T1000 (cell line): ENCODE measurements around the gene EXOSC7.

Source experiments
- DNase-seq: peaks from one replicate; lab custom pipeline; 2025; ENCODE audit warnings: mixed read lengths; lab: John Stamatoyannopoulos, UW

The EXOSC7 gene

DNA sequence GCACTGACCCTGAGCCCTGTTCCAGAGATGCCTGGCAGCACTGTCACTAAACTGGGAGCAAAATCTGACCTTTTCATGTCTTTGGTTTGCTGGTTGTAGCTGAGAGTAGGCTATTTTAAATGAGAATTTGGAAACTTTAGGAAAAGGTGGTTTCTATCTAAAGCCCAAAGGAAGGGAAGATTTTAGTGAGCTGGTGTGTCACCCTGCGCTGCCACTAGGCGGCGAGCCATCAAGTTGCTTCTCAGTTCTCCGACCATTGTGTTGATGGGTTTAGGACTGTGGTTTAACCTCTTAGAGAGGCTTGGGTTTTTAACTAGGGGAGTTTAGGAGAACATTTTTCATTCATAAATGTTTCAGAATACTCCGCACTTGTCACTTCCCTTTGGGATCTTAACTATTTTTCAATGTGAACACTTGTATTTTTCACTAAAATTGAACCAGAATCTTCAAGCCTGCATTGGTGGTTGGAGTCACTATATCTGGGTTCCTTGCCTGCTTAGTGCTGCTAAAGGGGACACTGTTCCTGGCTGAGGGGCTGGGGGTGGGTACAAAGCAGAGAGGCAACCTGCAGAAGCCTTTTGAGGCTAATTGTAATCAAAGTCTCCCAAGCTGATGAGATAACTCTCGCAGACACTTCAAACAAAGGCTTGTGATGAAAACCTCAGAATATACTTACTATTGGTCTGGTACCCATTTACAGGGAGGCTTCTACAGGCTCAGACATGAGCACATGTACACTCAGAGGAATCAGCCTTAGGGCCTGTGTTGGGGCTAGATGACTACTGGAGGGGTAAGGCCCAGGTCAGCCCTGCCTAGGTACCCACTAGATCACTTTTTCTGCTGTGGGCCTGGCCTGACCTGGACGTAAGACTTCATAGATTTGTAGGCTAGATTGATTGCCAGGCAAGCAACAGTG is 16.8 kb downstream of the EXOSC7 start:
- no peak for DNase-seq

DNA sequence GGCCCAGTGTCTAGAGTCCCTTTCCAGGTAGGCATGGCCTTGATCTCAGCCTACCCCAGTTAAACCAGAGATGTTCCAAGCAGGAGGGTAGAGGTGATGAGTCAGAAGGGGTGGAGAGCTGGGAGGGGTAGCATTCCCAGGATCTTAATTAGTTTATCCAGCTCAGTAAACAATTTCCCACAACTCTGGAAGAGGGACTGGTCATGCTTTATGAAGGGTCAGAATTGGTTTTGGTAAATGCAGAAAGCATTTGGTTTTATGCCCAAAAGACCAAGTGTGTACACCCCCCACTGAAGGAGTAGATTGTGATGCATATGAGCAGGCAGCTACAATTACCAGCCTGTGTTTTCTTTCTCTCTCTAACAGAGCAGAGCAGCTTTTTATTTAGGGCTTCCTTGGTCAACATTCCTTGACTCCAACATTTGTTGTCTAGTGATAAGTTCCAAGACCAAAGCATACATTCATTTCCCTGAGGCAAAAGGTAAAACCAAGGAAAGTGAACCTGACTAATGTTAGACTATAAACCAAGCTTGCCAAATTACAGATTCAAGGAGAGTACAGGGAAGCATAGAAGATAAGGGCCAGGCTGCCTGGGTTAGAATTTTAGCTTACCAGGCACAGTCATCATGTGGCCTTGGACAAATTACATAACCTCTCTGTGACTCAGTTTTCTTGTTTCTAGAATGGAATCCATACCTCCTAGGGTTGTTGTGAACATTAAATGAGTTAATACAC is 17.6 kb downstream of the EXOSC7 start:
- DNase-seq, result peak; percentile 41

DNA sequence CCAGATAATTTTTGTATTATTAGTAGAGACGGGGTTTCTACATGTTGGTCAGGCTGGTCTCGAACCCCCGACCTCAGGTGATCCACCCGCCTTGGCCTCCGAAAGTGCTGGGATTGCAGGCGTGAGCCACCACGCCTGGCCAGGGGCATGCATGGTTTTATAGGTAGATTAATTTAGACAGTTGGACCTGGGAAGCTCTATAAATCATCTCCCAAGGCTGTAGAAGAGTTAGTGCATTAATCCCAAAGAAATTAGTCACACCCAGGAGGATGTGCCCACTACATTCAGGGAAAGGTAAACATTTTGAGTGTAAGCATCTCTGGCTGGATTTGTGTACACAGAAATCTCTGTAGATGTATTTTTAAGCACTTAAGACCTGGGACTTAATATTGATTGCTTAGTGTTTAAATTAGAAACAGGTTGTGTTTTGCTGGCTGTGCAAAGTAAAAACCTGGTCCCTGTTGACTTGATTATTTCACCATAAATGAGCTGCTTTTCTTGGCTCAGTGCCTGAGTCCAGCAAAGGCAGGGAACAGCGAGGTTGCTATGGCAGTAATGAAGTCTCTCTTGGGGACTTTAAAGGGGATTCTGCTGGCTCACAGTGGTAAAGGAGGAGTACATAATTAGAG is 19.2 kb downstream of the EXOSC7 start:
- peak; percentile 50 for DNase-seq

DNA sequence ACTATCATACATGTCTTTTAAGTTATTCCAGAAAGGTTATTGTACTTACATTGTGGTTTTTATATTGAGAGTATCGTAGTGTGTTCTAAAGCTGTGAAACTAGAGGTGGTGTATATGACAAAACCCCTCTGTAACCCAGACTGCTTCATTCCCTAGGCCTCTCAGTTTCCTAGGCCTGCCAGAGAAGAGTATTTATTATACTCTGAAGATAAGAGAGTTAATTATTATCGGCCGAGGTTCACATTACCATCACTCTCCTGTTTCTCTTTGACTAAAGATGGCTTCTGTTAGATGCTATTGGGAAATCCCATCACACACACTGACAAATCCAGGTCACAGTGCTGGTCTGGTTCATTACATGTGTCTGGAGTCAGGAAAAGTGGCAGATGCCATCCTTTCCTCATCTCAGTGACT is 20.5 kb downstream of the EXOSC7 start:
- DNase-seq, result no peak

DNA sequence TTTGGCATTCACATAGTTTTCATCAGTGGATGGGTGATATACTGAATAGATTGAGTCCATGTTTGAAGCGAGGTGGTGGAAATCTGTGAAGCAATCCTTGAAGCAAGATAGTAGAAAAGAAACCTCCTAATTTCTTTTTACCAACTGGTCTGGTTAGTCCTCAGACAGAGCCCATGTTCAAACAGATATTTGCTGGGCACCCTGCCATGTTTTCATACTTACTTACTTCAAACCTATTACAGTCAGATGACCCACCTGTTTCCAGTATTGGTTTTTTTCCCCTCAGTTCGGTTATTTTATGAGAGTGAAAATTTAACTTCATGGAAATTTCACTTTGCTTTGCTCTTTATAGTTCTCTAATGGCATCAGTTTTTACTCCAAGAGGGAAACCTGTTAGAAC is 23.7 kb downstream of the EXOSC7 start:
- no peak for DNase-seq

DNA sequence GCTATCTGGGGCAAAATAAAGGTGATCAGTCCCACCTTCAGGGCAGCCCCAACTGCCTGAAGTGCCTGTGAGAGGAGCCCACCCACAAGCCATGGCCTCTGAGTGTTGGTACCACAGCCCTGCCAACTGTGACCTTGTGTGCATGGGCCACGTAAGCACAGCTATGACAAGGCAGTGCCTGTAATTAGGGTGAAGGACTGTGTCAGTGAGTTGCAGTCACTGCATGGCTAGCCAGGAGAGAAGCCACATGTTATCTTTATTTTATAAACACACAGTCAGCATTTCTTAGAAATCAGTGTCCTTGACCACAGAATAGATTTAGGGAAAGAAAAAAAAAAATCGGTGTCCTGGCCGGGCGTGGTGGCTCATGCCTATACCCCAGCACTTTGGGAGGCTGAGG is 24.8 kb downstream of the EXOSC7 start:
- DNase-seq, result no peak

DNA sequence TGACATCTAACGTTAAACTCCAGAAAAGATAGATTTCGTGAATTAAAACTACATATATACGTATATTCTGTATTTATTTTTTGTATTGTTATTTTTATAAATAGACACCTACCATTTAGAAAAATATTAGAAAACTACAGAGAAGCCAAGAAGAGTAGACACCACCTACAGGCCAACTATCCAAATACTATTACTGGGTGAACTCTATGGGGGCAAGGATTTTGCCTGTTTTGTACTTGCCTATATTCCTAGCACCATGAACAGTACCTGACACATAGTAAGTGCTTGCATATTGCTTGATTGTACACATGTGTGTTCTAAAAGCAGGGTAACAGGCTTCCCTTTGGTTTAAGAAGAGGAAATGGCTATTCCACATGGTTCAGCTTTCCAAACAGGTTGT is 25.7 kb downstream of the EXOSC7 start:
- DNase-seq, result no peak

DNA sequence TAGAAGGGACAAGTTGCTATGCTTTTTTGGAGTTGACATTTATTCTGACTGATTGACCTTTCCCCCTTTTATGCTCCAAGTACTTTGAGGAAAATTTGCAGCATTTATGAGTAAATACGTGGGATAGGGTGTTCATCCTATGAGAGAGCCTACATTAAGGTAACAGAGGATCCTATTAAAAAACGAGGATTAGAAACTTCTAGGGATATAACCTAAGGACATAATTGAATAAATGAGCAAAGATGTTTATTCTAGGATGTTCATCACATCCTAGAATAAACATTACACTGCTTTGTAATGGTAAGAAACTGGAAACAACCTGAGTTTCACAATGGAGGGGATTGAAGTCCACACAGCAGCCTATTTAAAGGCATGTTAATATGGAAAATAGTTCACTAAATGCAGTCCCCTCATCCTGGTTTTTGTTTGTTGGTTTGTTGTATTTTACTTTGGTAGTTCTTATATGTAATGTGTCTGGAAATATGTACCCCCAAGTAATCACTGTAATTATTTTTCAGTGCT is 26.2 kb downstream of the EXOSC7 start:
- no peak for DNase-seq

DNA sequence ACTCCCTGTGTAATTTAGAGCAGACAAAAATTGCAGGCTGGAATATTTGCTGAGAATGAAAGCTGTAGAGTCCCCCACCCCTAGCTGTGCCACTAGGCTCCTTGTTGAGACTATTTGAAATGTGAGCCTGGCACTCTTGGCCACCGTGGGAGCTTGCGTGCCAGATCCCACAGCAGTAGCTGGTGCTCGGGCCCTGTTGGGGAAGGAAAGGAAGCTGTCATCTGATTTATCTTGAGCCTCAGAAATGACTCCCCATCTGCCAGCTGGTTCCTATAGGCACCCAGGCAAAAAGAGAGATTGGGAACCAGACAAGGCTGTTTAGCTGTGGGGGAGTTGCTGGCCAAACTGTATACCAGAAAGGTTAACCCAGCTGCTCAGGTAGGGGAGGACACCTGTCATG is 26.7 kb downstream of the EXOSC7 start:
- DNase-seq, result no peak

DNA sequence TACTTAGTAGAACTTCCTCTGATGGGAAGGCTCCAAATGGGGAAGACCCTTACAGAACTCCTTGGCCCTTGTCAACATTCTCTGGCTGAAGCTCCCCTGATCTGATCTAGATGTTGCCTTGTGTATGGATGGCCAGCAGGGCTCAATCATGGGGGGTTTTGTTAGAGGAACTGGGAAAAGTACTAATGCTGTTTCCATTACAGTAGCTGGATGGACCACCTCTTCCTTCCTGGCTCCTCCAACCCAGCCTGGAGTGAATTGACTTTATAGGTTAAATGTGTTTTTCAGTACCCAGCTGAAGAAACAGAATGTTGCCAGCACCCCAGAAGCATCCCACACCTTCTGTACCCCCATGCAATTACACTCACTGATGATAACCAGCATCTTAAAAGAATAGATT is 27.4 kb downstream of the EXOSC7 start:
- no peak for DNase-seq

DNA sequence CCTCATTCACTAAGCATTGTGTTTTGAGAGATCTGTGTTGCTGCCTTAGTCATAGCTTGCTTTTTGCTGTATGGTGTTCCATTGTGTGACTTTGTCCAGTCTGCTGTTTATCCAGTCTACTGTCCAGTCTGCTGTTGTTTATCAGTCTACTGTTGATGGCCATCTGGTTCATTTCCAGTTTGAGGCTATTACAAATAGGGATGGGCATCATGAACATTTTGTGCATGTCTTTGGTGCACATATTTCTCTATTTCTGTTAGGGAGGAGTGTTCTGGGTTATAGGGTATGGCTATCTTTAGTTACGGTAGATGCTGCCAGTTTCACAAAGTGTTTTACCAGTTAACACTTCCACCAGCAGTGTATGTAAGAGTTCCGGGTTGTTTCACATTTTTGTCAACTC is 27.8 kb downstream of the EXOSC7 start:
- DNase-seq, result no peak

DNA sequence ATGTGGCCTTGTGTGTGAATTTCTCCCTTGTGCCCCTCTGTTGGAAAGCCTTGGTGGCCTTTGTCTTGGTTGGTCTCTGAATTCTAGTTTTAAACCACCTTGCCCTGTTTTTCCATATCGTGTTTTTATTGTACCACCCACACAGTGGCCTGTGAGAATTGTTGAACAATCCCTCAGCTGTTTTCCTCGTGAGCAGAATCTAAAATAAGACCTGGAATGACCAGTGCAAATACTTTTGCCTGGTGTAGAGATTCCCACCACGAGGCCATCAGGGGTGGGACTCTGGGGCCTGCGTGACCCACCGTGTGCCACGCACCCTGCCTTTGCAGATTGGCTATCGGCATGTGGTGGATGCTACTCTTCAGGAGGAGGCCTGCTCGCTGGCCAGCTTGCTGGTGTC is 31.0 kb downstream of the EXOSC7 start:
- DNase-seq, result no peak

DNA sequence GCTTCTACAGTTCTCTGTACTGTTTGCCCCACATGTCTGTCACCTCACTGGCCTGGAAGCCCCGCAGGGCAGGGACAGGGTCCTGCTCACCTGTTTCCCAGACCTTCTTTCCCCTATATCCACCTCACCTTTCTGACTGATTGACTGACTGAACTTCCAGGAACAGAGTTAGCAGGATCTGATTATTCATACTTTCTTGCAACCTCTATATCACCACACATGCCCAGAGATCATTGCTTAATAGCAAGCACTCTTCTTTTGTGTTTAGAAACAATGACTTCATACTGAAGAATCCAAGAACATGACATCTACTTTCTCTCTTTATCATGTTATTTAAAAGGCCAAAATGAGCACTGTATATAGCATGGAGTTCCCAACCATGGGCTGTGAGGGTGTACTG is 32.1 kb downstream of the EXOSC7 start:
- no peak for DNase-seq

DNA sequence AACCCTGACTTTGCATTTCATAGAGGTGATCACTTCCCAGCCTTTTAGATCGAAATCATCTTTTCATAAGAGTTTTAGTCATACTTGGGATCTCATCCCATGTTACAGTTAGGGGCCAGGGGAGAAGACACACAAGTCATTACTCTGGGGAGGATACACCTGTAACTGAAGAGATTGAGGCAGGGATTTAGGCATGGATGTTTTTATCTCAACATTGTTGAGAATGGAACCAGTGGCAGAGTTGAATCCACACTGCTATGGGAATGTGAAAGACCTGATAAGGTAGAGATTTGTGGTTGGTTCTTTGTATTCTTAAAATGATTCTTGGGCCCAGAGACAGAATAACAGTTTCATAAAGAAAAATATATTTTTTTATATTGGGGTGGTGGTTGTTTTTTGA is 33.8 kb downstream of the EXOSC7 start:
- no peak for DNase-seq

DNA sequence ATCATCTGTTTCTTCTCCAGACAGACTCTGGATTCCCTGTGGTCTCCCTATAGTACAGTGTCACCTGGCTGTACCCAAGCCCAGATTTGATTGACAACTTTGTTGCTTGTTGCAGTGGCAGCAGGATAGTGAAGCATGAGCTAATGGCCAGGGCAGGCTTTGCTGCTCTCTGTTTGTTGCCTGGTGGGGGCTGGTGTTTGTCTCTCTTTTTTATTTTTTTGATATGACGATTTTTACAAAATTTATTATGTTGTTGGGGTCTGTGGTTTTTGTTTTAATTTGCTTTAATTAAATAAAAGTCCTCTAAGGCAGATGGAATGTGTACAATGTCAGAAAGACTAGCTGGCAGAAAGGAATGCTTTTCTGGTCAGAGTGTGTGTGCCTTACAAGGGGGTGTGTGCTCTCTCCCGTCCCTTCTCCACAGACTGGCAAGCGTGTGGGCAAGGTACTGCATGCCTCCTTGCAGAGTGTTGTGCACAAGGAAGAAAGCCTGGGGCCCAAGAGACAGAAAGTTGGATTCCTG is 34.8 kb downstream of the EXOSC7 start:
- peak; percentile 68 for DNase-seq

DNA sequence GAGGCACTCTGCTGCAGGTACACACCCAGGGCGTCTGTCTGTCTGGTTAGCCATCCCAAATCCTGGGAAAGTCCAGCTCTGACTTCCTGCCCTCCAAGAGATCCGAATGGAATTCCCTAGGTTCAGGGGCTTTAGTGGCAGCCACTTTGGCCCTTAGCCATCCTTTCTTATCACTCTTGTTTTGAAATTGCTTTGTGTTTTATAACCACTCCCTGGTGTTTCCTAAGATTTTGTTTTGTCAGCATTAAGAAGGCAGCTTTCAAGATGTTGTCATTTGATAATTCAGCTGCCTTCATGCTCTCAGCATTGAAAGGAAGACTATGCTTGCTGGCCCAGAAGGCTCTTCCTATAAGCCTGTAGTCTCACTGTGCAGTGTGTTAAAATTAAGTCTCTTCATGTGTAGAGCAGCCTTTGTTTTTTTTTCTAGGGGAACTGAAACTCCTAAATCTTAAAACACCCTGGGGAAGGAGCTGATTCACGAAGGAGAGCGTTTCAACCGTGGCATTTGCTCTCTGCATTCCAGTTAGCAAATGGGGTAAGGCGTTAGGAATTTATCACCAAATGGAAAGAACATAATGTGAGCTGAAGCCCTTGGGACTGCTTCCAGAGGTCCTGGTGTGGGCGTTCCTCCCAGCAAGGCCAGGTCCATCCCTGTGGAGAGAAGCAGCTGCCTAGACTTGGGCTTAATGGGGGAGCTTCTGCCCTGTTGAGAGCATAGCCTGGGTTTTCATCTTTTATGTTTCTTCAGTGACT is 35.9 kb downstream of the EXOSC7 start:
- DNase-seq, result peak; percentile 75

DNA sequence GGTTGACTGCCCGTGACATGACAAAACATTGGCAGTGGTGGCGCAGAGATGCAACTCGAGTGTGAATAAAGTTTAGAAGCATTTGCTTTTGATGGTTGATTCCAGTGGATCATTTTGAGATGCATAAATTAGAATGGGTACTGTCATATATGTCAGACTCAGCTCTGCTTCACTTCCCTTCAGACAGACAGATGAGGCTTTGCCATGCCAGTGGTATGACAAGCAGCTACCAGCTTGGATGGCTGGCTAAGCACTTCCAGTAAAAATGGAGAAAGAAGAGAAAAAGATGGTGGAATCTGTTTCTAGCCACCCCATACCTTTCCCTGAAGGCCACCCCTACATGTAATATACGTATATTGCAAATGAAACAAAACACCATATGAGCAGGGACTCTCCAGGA is 36.5 kb downstream of the EXOSC7 start:
- no peak for DNase-seq

DNA sequence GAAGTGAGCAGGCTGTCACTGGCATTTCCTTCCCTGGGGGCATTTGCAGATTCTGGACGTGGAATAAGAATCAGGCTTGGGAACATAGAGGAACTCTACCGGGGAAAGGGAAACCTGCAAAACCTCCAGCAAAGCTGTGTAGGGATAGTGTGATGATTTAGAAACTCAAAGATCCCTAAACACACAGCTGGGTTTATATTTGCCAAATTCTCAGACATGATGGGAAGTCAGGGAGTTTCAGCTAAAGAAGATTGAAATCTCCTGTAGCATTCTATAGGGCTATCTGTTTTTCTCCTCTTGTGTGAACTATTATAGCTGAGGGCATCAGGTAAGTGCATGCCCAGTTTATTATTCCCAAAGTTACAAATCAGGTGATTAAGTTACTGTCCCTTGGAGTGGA is 40.9 kb downstream of the EXOSC7 start:
- DNase-seq, result no peak

DNA sequence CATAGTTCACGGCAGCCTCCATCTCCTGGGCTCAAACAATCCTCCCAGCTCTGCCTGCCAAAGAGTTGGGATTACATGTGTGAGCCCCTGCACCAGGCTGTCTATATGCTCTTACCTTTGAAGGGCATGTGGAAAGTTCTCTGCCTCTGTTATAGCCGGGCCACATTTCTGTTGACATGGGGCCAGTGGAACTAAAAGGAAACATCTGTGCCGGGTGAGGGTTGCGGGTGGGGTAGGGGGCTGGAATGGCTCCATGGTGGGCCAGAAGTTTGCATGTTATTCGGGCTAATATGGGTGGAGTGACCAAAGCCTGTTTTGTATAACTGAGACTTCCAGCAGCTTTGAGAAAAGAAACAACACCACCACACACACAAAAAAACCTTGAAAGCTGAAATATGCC is 41.8 kb downstream of the EXOSC7 start:
- no peak for DNase-seq

DNA sequence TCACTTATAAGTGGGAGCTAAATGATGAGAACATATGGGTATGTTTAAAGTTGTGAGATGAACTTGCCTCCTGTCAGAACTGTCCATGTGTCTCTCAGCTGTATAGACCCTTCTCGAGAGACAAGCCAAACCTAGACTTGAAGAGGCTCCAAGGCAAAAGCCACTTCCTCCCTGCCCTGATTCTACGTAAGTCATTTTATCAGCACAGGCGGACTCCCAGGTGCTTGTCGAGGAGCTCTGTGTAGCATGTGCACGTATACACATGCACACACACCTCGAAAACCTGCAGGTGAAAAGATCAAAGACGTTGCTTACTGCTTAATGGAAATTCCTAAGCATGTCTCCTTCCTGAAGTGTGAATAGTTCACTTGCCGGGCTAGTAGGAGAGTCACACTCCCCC is 44.5 kb downstream of the EXOSC7 start:
- no peak for DNase-seq

DNA sequence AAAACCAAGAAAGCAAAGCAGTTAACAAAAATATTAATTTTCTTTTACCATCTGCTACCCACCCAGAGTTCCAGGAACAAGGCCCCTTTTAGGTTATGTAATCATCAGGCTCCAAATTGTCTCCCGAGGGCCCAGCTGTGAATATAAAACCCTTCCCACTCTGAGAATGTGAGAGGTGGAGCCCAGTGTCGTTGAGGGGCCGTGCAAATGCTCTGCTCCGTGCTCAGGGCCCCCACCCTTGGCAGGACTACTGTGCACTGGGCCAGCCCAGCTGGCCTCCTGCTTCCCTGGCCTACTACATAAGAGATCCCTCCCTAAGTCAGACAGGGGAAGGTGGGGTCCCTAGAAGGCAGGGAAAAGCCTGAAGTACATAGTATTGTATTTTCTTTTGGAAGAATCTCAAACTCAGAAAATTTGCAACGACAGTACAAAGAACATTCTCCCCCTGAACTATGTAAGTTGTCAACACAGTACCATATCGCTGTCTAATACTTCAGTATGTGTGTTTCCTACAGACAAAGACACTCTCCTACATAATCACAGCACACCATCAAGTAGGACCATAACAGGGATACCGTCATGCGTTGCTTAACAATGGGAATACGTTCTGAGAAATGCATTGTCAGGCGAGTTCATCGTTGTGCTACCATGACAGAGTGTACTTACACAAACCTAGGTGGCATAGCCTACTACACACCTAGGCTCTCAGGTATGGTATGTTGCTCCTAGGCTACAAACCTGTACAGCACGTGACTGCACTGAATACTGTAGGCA is 45.7 kb downstream of the EXOSC7 start:
- DNase-seq, result no peak
